ENCODE results near the gene DAGLB. TPM values are rescaled to one million over a fixed set of nuclear protein-coding genes. Genes with fewer than 3 reads are reported as not detected.

The DAGLB gene
- total and polyA plus RNA-seq, 10 donors, result 7.2 to 35.1 (median 24.6) TPM

DNA sequence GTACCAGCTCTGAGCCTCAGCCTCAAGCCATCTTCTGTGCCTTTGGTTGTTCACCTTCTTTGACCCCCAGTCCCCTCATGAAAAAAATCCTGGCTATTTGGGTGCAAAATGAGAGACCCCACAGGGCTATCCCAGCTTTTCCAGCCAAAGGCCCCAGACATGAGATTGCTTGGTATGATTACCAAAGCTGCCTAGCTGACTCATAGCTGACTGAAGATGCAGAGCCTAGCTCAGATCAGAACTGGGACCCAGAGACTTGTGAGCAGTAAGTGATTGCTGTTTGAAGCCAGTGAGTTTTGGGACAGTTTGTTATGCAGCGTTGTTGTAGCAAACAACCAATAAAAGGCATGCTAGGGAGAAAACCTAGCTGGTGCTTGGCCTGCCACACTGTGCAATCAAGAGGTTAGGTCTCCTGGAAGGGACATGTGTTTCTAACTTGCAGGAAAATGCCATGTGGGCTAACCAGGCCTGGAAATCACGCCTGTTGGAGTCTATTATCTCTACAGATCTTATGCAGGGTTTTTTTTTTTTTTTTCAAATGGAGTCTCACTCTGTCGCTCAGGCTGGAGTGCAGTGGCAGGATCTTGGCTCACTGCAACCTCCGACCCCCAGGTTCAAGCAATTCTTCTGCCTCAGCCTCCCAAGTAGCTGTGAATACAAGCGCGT is 48.0 kb upstream of the DAGLB start:
- DNase-seq, result no peak
- no peak overlapping the region for H3K27ac ChIP-seq
- H3K27me3 ChIP-seq (replicated peaks in 1 of 7), result no peaks in the 10 kb centered on the region
- TF ChIP-seq, protein P1, sequence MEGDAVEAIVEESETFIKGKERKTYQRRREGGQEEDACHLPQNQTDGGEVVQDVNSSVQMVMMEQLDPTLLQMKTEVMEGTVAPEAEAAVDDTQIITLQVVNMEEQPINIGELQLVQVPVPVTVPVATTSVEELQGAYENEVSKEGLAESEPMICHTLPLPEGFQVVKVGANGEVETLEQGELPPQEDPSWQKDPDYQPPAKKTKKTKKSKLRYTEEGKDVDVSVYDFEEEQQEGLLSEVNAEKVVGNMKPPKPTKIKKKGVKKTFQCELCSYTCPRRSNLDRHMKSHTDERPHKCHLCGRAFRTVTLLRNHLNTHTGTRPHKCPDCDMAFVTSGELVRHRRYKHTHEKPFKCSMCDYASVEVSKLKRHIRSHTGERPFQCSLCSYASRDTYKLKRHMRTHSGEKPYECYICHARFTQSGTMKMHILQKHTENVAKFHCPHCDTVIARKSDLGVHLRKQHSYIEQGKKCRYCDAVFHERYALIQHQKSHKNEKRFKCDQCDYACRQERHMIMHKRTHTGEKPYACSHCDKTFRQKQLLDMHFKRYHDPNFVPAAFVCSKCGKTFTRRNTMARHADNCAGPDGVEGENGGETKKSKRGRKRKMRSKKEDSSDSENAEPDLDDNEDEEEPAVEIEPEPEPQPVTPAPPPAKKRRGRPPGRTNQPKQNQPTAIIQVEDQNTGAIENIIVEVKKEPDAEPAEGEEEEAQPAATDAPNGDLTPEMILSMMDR (IDR thresholded peaks at IDR 0.05 in 8 of 11, conservative IDR thresholded peaks at IDR 0.05 in 3 of 11), result no peak
- TF ChIP-seq POLR2AphosphoS5 (IDR thresholded peaks at IDR 0.05), result no peak
- TF ChIP-seq POLR2A (IDR thresholded peaks at IDR 0.05), result no peak
- intact Hi-C loops (cut with DNase I; ENCODE audit: low total_unique reads), result no loop called here
- no peaks in the 10 kb centered on the region for H3K9me3 ChIP-seq
- H3K4me3 ChIP-seq, result no peak overlapping the region
- H3K36me3 ChIP-seq, result no peaks in the 10 kb centered on the region
- WGBS, 5 donors, result 92 to 95% (median 94%) methylated on average over 6 of the region's 6 CpGs
- peaks cover 0 to 13% (median 0%) of the 10 kb centered on the region in 6 donors for H3K4me1 ChIP-seq

- intact Hi-C loops (cut with DNase I; ENCODE audit: low total_unique reads), result no loop called here
- H3K4me3 ChIP-seq, result no peak overlapping the region
- 78 to 94% (median 86%) methylated on average over 2 of the region's 2 CpGs for WGBS, 5 donors
- no peaks in the 10 kb centered on the region for H3K27me3 ChIP-seq (replicated peaks in 1 of 7)
- peaks cover 0 to 7% (median 2%) of the 10 kb centered on the region in 8 donors for H3K9me3 ChIP-seq
- no peak for DNase-seq
- H3K36me3 ChIP-seq, result no peaks in the 10 kb centered on the region
- TF ChIP-seq, protein P1 (IDR thresholded peaks at IDR 0.05 in 8 of 11, conservative IDR thresholded peaks at IDR 0.05 in 3 of 11), result no peak
- peaks cover 0 to 13% (median 0%) of the 10 kb centered on the region in 6 donors for H3K4me1 ChIP-seq
- H3K27ac ChIP-seq, result no peak overlapping the region
These were observed 46.6 kb upstream of the DAGLB start for GRCh38 chr7:6494365-6494764.

DNA sequence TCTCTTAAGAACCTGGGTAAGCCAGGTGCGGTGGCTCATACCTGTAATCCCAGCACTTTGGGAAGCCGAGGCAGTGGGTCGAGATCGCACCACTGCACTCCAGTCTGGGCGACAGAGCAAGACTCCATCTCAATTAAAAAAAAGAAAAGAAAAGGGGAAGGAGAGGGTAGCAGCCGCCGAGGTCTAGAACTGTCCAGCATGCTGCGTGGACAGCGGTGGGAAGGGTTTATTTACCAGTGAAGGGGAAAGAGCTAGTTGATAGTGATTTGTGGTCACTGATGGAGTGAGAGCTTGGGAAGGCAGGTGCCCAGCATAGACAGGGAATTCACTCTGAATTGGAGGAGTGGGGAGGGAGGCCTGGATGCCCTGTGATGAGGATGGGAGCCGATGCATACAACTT is 43.4 kb upstream of the DAGLB start:
- Histone ChIP-seq H3K27ac (no peak overlapping the region), H3K9me3 (peaks cover 0 to 8% (median 2%) of the 10 kb centered on the region in 8 donors), H3K4me3 (no peak overlapping the region), H3K27me3 (replicated peaks in 1 of 7) (no peaks in the 10 kb centered on the region), H3K36me3 (no peaks in the 10 kb centered on the region), H3K4me1 (no peaks in the 10 kb centered on the region)
- TF ChIP-seq POLR2AphosphoS5 (IDR thresholded peaks at IDR 0.05) (no peak), POLR2A (IDR thresholded peaks at IDR 0.05) (no peak)
- TF ChIP-seq, protein P1 (IDR thresholded peaks at IDR 0.05 in 8 of 11, conservative IDR thresholded peaks at IDR 0.05 in 3 of 11), result no peak
- no peak for DNase-seq
- intact Hi-C loops (cut with DNase I; ENCODE audit: low total_unique reads), result no loop called here
- 85 to 93% (median 91%) methylated on average over 10 of the region's 10 CpGs for WGBS, 5 donors

DNA sequence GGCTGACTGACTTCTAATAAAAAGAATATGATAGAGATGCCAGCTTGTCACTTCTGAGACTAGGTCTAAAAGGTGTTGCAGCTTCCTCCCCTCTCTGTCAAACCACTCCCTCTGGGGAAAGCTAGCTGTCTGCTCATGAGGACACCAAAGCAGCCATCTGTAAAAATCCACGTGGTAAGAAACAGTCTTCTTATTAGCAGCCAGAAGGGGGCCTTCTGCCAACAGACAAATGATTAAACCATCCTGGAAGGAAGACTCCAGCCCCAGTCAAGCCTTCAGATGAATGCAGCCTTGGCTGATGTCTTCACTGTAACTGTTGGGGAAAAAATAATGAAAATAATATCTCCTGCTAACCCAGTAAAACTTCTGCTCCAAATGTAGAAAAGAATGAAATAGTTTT is 41.9 kb upstream of the DAGLB start:
- H3K4me3 ChIP-seq, result no peak overlapping the region
- H3K9me3 ChIP-seq, result peaks cover 0 to 8% (median 2%) of the 10 kb centered on the region in 8 donors
- H3K27ac ChIP-seq, result no peak overlapping the region
- no peaks in the 10 kb centered on the region for H3K36me3 ChIP-seq
- WGBS, 5 donors, result 8 to 38% (median 32%) methylated on average over 1 of the region's 1 CpG
- intact Hi-C loops (cut with DNase I; ENCODE audit: low total_unique reads), result no loop called here
- DNase-seq, result no peak
- no peaks in the 10 kb centered on the region for H3K27me3 ChIP-seq (replicated peaks in 1 of 7)
- TF ChIP-seq POLR2AphosphoS5 (IDR thresholded peaks at IDR 0.05), result no peak
- TF ChIP-seq POLR2A (IDR thresholded peaks at IDR 0.05), result no peak
- TF ChIP-seq, protein P1 (IDR thresholded peaks at IDR 0.05 in 8 of 11, conservative IDR thresholded peaks at IDR 0.05 in 3 of 11), result no peak
- peaks cover 2 to 4% (median 3%) of the 10 kb centered on the region in 6 donors for H3K4me1 ChIP-seq
